Dedifferentiated amniotic fluid mesenchymal stem cell (primary cell): Measurements from ENCODE around the gene OR8D4.
"Not testable (repeated sequence)": the region's sequence is repeated elsewhere in the genome, so short reads cannot be mapped to it uniquely, and the experiment has no call there.

Experiments used
- DNase-seq: peaks from one replicate; pipeline ENCODE4 v3.0.0-alpha.2; 2016; ENCODE audit errors: extremely low spot score

OR8D4 gene

DNA sequence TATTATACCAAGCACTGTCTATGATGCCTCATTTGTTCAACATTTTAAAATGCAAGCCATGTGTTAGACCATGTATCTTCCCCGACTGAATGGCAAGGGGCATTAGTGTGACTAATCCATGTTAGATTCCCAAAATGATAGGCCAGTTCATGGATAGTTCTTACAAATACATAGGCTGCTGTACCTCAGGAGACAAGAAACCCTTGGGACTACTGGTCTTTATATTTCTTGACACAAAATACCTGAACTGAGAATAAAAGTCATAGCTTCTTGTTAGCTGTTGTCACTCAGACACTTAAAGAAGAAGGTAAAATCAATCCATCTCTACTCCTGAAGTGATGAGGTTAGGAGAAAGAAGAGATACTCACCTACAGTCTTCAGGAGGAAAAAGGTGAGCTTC, at the start of gene OR8D4:
Gene OR8D4 (plus strand): TSS at position 301 of the 400 bp plus-strand sequence. CDS start 4,265 bp downstream, outside the sequence.
- DNase-seq, result no peak

DNA sequence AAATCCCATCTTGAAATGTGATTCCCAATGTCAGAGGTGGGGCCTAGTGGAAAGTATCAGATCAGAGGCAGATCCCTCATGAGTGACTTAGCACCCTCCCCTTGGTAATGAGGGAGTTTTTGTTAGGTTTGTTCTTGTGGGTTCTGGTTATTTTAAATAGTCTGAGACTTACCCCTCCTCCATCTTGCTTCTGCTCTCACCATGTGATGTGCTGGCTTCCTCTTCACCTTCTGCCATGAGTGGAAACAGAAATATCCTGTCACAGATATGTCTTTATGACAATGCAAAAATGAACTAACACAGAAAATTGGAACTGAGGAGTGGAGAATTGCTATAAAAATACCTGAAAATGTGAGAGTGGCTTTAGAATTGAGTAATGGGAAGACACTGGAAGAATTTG, 49.6 kb upstream of the OR8D4 start:
- DNase-seq, result no peak

DNA sequence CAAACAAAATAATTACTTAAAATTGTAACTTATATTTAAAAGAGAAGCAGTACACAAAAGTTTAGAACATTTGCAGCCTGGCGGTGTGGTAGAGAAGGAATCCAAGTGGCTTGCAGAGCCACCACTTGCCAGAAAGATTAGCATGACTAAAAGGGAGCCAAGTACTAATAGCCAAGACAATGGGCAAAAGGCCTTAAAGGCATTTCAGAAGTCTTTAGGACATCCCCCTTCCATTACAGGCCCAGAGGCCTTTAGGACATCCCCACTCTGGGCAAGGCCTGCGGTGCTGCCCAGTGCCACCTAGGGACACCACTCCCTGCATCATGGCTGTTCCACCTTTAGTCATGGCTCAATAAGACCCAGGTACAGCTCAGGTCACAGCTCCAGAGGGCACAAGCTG, 48.9 kb upstream of the OR8D4 start:
- DNase-seq, result no peak

DNA sequence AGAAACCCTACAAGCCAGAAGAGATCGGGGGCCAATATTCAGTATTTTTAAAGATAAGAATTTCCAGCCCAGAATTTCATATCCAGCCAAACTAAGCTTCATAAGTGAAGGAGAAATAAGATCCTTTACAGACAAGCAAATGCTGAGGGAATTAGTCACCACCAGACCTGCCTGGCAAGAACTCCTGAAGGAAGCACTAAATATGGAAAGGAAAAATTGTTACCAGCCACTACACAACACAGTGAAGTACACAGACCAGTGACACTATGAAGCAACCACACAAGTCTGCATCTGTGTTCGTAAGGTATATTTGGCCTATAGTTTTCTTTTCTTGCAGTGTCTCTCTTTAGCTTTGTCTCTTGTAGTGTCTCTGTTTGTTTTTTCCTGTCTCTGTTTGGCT, 45.5 kb upstream of the OR8D4 start:
- DNase-seq, result no peak

DNA sequence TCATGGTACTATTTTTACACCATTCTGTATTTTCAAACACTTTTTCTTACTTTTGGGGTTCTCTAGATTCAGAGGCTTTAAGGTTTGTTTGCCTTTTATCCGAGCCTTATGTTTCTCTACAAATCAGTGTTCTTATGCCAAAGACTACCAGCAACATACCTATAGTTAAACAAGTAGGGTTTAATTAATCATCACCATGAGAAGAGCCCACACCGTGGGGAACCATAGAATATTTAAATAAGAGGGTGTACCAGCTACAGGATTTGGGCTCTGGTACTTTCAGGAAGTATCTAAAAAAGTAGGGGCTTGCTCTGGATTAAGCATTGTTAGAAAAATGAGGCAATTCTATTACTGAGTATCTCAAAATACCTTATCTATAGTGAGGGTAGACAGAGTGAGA, 42.2 kb upstream of the OR8D4 start:
- DNase-seq, result no peak

DNA sequence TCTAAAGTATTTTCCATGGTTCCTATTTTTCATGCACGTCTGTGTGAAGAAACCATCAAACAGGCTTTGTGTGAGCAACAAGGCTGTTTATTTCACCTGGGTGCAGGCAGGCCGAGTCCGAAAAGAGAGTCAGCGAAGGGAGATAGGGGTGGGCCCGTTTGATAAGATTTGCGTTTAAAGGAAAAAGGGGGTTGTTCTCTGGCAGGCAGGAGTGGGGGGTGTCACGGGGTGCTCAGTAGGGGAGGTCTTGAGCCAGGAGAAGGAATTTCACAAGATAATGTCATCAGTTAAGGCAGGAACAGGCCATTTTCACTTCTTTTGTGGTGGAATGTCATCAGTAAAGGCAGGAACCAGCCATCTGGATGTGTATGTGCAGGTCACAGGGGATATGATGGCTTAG, 36.7 kb upstream of the OR8D4 start:
- not testable (repeated sequence) for DNase-seq

DNA sequence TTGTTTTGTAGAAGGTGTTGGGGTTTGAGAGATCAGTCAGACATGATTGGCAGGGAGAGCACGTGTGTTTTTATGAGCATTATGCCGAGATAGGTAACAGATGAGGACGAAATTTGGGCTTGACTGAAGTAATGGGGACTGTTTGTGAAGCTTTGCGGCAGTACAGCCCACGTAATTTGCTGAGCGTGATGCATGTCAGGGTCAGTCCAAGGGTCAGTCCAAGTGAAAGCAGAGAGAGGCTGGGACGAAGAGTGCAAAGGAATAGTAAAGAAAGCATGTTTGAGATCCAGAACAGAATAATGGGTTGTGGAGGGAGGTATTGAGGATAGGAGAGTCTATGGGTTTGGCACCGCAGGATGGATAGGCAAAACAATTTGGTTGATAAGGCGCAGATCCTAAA, 34.2 kb upstream of the OR8D4 start:
- not testable (repeated sequence) for DNase-seq

DNA sequence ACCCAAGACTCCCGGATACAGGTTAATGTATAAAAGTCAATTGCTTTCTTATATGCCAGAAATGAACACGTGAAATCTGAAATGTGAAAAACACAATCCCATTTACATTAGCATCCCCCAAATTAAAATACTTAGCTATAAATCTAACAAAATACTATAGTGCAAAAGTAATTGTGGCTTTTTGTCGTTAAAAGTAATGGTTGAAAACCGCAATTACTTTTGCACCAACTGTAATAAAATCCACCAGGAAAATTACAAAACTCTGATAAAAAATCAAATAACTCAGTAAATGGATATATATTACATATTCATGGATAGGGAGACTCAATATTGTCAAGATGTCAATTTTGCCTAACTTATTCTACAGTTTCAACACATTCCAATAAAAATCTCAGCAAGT, 21.1 kb upstream of the OR8D4 start:
- no peak for DNase-seq

DNA sequence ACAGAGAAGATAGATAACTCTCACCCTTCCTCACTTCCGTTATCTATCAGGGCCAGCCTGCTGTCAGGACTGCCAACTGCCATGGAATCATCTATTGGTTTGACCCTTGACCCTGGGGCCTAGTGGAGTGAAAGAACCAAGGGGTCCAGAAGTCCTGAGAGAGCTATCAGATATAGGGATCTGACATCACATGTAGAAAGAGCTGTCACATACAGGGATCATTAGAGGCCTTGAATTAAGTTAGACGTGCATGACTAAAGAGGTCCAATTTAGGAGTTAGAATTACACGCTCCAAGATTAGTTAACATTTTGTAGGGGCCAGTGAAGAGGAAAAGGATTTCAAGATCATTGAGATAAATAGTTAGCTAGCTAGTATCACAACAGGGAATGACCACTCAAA, 16.4 kb upstream of the OR8D4 start, which contains the start of gene TMEM225:
Gene TMEM225 (minus strand): TSS at position 101 of the 400 bp plus-strand sequence. CDS start 245 bp downstream, outside the sequence.
- DNase-seq, result no peak

DNA sequence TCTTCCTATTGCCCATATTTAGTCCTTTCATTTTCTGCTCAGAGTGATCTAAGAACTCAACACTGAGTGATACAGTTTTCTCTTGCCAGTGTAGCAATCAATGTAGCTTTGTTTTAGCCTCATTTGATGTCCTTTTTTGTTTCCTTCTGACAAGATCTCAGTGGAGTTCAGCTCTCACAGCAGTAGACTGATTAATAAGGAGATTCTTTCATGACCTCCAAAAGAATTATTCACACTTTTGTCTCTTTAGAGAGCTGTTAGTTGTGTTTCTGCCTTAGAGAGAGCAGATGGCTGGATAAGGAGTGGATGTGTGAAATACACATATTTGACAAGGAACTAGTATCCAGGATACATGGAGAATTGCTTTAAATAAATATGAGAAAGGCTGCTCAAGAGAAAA, 9.9 kb upstream of the OR8D4 start:
- DNase-seq, result no peak

DNA sequence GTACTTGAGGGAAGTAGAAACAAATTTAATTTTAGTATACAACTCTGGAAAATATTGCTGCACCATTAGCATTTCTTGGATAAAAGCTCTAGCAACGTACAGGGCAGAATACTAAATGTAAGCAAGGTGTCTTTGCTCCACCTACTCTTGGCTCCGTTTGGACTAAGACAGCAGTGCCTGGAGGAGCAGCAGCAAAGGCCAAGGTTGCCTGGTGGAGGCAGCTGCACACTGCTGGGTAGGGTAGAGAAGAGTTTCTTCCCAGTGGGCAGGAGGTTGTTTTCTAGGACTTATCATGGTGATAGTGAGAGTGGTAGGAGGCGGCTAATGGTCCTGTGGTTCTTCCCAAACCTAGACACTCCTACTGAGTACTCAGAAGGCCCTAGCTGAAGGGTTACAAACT, 2.2 kb upstream of the OR8D4 start:
- DNase-seq, result no peak

DNA sequence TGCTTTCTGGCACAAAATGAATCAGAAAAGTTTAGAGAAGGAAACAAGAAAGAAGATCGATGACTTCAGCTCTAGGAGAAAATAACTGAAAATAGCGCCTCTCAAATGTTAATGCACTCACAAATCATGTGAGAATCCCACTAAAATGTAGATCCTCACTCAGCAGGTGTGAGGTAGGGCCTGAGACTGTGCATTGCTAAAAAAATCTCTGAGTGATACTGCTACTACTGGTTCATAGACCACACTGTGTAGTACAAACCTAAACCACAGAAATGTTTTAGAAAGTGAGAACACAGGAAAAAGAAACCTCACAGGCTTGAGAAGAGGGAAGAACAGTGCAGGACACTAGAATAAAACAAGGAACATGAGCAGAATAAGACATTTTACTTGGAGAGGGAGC, 2.0 kb downstream of the OR8D4 start:
- no peak for DNase-seq

DNA sequence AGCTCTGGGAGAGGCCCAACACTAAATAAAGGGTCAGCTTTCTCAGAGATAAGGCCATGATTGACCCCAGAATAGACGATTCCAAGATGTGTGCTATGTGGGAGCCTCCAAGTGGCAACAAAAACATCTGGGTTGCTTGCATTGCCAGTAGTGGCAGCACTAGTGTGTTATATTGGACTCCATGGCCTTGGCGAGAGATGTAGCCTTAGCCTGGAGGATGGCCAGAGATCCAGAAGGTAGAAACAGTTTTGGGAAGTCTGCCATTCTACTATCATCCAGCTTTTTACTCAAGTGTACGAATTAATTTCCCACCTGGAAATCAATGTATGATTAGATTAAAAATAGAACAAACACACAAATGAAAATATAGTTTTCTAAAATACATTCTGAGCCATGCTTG, 3.0 kb downstream of the OR8D4 start:
- no peak for DNase-seq

DNA sequence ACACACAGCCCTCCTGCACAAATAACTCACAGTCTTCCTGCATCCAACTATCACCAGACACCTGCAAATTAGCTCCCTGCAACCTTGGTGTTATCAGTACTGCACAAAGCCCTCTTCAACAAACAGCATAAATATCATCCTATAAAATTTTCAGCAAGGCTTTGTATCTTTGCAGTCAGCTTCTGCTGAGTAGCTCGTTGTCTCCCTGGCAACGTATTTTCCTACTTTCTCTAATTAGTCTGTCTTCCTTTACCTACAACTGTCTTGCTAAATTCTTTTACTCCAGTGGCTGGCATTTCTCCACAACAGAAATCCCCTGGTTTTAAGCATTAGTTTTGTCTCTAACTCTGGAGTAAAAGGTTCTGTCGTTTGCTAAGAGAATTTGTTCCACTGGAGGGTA, 3.9 kb downstream of the OR8D4 start:
- DNase-seq, result no peak

DNA sequence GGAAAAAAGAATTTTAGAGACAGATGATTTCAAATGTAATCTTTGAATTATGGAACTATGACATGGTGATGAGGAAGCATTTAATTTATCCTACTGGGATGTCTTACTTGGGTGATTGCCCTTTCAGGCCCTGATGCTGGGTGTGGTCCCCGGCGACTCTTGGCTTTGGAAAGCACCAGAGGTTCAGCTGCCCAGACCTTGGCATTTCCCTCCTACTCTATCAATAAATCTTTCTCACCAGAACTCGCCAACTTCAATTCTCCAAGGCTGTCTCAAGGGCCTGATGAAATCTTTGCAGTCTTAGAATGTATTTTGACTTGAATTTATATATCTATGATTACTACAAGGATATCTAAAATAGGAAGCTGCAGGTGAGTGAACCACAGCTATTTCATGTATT, 19.0 kb downstream of the OR8D4 start:
- no peak for DNase-seq

DNA sequence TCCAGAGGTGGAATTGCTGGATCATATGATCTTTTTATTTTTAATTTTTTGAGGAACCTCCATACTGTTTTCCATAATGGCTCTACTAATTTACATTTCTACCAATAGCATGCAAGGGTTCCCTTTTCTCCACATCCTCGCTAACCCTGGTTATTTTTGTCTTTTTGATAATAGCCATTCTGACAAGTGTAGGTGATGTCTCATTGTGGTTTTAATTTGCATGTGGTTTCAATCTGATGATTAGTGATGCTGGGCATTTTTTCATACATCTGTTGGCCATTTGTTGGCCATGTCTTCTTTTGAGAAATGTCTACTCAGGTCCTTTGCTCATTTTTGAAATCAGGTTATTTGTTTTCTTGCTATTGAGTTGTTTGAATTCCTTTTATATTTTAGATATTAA, 22.1 kb downstream of the OR8D4 start:
- DNase-seq, result no peak

DNA sequence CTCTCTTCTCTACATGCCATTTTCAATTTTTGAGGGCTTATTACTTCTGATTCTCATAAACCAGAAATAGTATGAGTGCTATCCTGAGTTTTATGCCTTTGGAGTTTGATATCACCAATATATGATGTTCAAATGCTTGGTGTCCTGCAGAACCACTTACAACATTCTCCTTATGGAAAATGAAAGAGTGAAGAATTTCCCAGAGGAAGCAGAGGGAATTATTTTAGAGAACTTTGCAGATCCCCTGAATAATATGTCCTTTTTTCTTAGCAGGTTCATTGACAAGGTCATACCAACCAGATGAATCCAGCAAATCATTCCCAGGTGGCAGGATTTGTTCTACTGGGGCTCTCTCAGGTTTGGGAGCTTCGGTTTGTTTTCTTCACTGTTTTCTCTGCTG, 37.4 kb downstream of the OR8D4 start, which contains the start of gene OR4D5:
Gene OR4D5 (plus strand): TSS at position 301 of the 400 bp plus-strand sequence. CDS start 0 bp downstream, at position 301.
- no peak for DNase-seq

DNA sequence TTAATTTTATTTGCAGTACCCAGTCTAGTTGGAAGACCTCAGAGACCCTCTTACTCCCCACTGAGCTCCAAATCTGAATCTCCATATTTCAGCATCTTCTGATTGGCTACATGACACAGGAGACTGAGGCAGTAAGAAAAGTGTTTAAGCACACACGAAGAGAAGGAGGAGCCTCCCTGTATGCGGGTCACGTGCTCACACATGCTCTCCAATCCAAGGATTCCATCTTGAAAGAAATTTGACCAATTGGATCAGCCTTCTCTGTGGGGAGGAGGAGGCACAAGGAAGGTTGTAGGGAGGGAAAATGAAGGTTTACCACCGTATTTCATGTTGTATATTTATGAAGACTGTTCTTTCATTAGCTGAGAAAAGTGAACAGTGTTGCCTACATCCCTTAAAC, 40.4 kb downstream of the OR8D4 start:
- DNase-seq, result no peak

DNA sequence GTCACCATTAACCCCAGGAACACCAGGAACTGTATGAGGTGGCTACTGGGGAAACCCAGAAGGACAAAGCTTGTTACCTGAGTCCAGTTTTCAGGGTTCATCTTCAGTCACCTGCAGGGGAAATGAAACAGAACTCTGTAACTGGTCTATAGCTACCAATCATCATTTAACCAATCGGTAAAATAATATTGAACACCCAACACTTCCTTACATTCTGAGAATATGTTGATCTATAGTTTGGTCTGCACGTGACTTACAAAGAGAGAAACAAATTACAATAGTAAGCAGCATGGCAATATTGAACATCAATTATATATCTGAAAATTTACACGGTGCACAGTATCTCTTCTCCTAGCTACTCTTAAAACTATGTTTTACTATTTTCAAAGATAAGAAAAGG, 41.8 kb downstream of the OR8D4 start, which contains the start of gene OR6T1:
Gene OR6T1 (minus strand): TSS at position 101 of the 400 bp plus-strand sequence. CDS start 0 bp downstream, at position 101.
- no peak for DNase-seq

DNA sequence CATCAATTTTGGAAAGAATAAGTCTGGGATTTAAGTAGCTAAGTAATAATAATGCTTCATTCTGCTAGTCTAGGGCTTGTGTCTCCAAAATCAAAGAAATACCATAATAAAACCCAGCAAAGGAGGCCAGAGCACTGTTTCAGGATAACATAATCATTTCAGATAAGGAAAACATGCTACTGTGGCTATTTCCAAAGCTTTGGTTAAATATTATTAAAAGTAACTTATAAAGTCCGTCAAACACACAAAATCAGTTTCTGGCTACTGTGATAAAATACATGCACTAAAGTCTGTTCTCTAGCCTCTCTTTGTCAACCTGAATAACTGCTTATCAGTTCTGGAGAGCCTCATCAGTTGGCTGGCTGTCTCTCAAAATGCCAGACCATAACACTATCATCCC, 43.2 kb downstream of the OR8D4 start:
- DNase-seq, result no peak

DNA sequence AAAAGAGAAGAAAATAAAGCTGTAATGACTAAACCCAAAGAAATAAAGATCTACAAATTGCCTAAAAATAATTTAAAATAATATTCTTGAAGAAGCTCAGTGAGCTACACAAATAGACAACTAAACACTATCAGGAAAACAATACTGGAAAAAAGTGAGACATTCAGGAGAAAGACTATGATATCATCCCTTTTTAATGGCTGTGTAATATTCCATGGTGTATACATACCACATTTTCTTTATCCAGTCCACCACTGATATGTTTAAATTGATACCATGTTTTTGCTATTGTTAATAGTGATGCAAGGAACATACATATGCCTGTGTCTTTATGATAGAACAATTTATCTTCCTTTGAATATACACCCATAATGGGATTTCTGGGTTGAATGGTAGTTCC, 54.8 kb downstream of the OR8D4 start:
- DNase-seq, result no peak
